ENCODE results near the gene ETV1. TPM values are rescaled to one million over a fixed set of nuclear protein-coding genes. Genes with fewer than 3 reads are reported as not detected.

ETV1 gene
- total and polyA plus RNA-seq, 9 of the 15 experiments (the other 6 are each of a cell fraction or from before 2014, with no cell fraction given): 7.2 to 27.4 (median 14.0) TPM

GRCh38 chr7:13990319-13990983 lies 985 bp upstream of the ETV1 start (continued):
- TF ChIP-seq, protein P1, sequence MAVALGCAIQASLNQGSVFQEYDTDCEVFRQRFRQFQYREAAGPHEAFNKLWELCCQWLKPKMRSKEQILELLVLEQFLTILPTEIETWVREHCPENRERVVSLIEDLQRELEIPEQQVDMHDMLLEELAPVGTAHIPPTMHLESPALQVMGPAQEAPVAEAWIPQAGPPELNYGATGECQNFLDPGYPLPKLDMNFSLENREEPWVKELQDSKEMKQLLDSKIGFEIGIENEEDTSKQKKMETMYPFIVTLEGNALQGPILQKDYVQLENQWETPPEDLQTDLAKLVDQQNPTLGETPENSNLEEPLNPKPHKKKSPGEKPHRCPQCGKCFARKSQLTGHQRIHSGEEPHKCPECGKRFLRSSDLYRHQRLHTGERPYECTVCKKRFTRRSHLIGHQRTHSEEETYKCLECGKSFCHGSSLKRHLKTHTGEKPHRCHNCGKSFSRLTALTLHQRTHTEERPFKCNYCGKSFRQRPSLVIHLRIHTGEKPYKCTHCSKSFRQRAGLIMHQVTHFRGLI (CRISPR knock-in tag; IDR thresholded peaks at IDR 0.05): no peak
- TF ChIP-seq DNMT1 (IDR thresholded peaks at IDR 0.05): no peak
- TF ChIP-seq ZC3H4 (CRISPR knock-in tag; IDR thresholded peaks at IDR 0.05; ENCODE audit: borderline replicate concordance): no peak
- no peak for TF ChIP-seq FOXJ2 (tag; IDR thresholded peaks at IDR 0.05)
- TF ChIP-seq PRMT5 (CRISPR knock-in tag; IDR thresholded peaks at IDR 0.05): no peak
- TF ChIP-seq MCM2 (IDR thresholded peaks at IDR 0.05; ENCODE audit: low read depth): no peak
- no peak for TF ChIP-seq MAFK (IDR thresholded peaks at IDR 0.05; ENCODE audit: low read length)
- TF ChIP-seq CCNT2 (IDR thresholded peaks at IDR 0.05; ENCODE audit: borderline replicate concordance, extremely low read depth, insufficient read length, low read depth, low read length): no peak
- no peak for TF ChIP-seq FOXK1 (CRISPR knock-in tag; IDR thresholded peaks at IDR 0.05; ENCODE audit: borderline replicate concordance)
- no peak for TF ChIP-seq MTA1 (IDR thresholded peaks at IDR 0.05; ENCODE audit: borderline replicate concordance)
- TF ChIP-seq TAF9B (IDR thresholded peaks at IDR 0.05; ENCODE audit: partially characterized antibody): no peak
- no peak for TF ChIP-seq FOXJ3 (CRISPR knock-in tag; IDR thresholded peaks at IDR 0.05)
- no peak; the same call in 1 of the 2 replicates for TF ChIP-seq CBFA2T3 (IDR thresholded peaks at IDR 0.05)
- no peak for TF ChIP-seq LCOR (CRISPR knock-in tag; IDR thresholded peaks at IDR 0.05)
- no peak for TF ChIP-seq ZNF274 (IDR thresholded peaks at IDR 0.05; ENCODE audit: borderline replicate concordance, low read depth, low read length)
- peak in 1 of 2 experiments; percentile 12; a peak in 1 of 4 replicates for TF ChIP-seq NONO (IDR thresholded peaks at IDR 0.05; ENCODE audit: low read depth in 2 of 2, low read length in 1 of 2)
- no peak for TF ChIP-seq ZNF398 (CRISPR knock-in tag; IDR thresholded peaks at IDR 0.05)
- no peak for TF ChIP-seq HDAC1 (IDR thresholded peaks at IDR 0.05)
- TF ChIP-seq HIVEP1 (CRISPR knock-in tag; IDR thresholded peaks at IDR 0.05): no peak
- no peak for TF ChIP-seq ZSCAN32 (CRISPR knock-in tag; IDR thresholded peaks at IDR 0.05)
- TF ChIP-seq ZNF146 (CRISPR knock-in tag; IDR thresholded peaks at IDR 0.05; ENCODE audit: unreplicated experiment): no peak
- no peak for TF ChIP-seq BRF1 (IDR thresholded peaks at IDR 0.05; ENCODE audit: borderline replicate concordance, extremely low read depth, insufficient read length)
- TF ChIP-seq GABPB1 (CRISPR knock-in tag; IDR thresholded peaks at IDR 0.05): 0 out of 2 replicates have a peak, but pooled peaks have one; percentile 31
- TF ChIP-seq, protein P2, sequence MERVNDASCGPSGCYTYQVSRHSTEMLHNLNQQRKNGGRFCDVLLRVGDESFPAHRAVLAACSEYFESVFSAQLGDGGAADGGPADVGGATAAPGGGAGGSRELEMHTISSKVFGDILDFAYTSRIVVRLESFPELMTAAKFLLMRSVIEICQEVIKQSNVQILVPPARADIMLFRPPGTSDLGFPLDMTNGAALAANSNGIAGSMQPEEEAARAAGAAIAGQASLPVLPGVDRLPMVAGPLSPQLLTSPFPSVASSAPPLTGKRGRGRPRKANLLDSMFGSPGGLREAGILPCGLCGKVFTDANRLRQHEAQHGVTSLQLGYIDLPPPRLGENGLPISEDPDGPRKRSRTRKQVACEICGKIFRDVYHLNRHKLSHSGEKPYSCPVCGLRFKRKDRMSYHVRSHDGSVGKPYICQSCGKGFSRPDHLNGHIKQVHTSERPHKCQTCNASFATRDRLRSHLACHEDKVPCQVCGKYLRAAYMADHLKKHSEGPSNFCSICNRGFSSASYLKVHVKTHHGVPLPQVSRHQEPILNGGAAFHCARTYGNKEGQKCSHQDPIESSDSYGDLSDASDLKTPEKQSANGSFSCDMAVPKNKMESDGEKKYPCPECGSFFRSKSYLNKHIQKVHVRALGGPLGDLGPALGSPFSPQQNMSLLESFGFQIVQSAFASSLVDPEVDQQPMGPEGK (CRISPR knock-in tag; IDR thresholded peaks at IDR 0.05; ENCODE audit: borderline replicate concordance): no peak
- TF ChIP-seq HDAC8 (tag; IDR thresholded peaks at IDR 0.05): no peak
